DMS79 treated with DMSO at 0.1 percent for 48 hours (cell line): ENCODE measurements around the gene TM7SF2.

Experiments used
- DNase-seq: peaks from one replicate; lab custom pipeline; 2025; lab: John Stamatoyannopoulos, UW

Gene TM7SF2

DNA sequence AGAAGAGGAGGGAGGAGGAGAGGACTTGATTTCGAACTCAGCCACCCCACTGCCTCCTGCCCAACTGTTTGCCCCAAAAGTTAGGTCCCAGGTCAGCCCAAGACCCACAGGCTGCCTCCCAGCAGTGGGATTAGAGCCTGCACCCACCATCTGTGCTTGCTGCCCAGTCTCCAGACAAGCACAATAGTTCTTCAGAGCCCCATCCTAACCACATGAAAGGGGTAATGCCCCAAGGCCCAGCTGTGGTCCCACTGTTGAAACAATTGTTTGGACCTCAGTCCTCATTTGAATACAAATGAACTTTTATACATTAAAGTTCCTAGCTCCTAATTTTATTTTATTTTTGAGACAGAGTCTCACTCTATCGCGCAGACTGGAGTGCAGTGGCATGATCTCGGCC lies 21.0 kb upstream of the TM7SF2 start:
- DNase-seq: no peak

DNA sequence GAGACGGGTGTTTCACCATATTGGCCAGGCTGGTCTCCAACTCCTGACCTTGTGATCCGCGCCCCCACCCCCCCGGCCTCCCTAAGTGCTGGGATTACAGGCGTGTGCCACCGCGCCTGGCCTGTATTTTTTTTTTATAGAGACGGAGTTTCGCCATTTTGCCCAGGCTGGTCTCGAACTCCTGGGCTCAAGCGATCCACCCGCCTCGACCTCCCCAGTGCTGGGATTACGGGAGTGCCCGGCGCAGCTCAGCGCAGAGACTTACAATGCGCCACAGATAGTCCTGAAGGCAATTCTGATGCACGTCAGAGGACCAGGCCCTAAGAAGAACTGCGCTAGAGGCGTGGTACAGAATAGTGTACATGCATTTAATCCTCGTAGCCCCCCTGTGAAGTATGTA lies 16.2 kb upstream of the TM7SF2 start:
- DNase-seq: no peak

DNA sequence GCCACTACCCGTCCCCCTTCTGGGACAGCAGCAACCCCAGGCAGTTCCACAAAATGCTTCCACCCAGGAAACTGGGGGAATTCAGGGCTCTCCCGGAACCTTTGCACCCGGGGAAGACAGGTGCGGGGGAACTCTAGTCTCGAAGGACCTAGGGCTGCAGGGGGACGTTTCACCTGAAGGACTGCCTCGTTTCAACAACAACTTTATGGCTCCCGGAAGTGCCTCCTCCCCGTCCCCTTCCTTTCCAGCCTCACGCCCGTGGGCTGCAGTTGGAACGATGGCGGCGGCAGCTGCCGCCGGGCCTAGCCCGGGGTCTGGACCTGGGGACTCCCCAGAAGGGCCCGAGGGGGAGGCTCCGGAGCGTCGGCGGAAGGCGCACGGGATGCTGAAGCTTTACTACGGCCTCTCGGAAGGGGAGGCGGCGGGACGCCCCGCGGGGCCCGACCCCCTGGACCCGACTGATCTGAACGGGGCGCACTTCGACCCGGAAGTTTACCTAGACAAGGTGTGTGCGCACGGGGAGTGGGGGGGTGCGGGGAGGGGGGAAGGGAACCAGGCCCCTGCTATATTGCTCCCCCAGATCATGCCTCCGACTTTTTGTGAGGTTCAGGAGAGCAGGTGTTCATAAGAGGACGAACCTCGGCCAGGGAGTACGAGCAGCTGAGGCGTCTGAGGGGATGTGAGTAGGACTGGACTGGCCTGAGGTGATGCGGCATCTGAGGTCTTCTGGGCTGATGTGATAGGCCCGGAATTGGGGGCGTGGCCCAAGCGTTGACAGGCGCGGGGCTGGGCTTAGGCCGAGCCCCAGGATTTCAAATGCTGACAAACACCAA lies 15.5 kb upstream of the TM7SF2 start, which contains the start of gene VPS51:
TSS of gene VPS51 (plus strand) at position 241 of the 833 bp plus-strand sequence. CDS start at position 278, 37 bp downstream.
- peak; percentile 83 for DNase-seq

DNA sequence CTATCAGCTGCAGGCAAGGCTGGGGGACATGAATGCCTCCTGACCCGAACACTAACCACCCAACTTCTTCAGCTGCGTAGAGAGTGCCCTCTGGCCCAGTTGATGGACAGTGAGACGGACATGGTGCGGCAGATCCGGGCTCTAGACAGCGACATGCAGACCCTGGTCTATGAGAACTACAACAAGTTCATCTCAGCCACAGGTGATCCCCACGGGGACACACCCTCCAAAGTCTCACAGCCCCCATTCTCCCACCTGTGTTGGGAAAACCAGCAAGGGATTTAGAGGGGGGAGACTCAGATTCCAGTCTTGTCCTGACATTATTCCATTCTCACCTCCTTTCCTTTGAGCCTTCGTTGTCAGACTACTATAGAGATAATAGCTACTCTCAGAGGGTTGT lies 14.7 kb upstream of the TM7SF2 start:
- no peak for DNase-seq

DNA sequence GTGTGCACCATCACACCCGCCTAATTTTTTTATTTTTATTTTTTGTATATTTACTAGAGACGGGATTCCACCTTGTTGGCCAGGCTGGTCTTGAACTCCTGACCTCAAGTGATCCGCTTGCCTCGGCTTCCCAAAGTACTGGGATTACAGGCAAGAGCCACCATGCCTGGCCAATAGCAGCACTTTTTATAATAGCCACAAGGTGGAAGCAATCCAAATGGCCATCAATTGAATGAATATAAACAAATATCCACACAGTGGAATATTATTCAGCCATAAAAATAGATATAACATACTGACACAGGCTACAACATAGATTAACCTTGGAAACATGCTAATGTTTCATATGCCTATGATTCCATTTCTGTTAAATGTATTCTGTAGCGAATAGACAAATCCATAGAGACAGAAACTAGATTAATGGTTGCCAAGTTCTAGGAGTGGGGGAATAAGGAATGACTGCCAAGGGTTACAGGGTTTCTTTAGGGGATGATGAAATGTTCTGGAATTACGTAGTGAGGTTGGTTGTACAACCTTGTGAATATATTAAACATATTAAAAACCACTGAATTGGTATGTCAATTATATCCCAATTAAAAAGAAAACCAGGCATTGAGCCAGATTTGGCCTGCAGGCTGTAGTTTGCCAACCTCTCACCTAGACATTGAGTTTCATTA lies 10.9 kb upstream of the TM7SF2 start:
- DNase-seq: no peak

DNA sequence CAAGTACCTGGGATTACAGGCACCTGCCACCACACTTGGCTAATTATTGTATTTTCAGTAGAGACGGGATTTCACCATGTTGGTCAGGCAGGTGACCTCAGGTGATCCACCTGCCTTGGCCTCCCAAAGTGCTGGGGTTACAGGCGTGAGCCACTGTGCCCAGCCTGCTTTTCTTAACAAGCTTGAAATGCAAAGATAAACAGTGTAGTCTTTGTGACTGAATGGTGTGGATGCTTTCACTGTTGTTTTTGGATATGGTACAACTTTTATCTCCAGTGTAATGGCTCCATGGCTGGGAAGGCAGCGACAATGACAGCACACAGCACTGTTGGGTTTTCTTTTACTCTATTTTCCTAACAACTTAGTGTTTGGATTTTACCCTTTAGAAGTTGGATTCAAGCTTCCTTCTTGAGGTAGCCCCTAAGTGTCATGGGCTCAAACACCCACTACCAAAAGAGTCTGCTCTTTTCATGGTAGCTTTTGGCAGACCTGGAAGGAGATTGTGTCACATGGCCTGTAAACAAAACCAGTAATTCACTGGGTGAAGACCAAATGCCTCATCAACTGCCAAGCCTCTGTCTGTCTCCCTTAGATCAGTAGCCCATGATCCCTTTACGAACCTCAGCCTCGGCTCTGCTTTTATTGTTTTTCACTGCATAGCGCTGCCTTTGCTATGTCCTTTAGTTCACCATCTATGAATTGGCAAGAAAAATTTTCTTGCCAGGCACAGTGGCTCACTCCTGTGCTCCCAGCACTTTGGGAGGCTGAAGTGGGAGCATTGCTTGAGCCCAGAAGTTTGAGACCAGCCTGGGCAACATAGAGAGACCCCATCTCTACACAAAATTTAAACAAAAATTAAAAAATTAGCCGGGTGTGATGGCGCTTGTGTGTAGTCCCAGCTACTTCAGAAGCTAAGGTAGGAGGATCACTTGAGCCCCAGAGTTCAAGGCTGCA lies 9.3 kb upstream of the TM7SF2 start:
- DNase-seq: no peak

DNA sequence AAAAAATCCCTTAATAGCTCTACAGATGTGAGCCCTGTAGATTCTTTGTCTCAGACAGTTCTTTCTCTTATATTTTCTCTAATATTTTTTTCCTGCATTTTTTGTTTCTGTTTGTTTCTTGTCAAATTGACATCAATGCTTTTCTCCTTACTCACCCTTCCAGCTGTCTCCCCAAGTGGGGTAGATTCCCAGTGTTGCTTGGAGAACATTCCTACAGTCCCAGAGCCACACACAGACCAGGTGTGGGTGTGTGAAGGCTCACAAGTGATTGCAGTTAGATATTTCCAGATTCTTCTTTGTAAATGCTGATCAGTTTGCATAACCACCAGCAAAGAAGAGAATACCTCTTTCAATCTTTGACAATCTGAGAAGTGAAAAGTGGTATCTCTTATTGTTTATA lies 8.2 kb upstream of the TM7SF2 start:
- no peak for DNase-seq

DNA sequence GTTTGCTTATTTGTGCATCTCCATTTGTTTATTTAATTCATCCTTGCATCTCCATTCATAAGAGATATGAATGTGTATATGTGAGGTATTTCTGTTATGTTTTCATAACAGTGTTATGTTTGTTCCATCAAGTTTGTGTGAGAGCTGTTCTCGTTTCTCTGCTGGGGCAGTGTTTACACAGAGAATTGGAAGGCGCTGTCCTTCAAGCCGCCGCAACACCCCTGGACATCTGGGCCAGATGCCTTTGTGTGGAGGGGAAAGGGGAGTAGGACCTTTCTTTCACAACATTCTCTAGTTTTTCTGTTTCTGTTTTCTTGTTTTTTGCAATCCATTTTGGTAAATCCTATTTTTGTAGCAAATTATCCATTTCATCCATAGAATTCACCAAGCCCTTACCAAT lies 7.0 kb upstream of the TM7SF2 start:
- DNase-seq: no peak

DNA sequence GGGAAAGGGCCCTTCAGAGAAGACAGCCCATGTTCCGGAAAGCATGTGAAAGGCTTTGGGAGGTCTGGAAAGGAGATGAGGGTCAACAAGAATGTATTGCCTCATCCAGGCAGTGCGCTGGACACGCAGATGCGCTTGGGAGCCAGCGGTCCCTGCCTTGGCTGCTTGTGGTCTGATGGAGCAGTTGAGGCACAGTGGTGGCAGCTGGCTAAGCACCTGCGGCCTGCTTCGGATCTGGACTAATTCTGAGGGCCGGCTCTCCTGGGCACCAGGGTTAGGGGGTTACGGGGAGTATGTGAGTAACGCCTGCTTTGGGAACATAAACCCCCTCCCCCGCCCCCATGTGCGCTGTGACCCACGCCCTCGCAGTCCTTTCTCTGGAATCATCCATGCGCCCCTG lies 4.6 kb upstream of the TM7SF2 start:
- DNase-seq: no peak

DNA sequence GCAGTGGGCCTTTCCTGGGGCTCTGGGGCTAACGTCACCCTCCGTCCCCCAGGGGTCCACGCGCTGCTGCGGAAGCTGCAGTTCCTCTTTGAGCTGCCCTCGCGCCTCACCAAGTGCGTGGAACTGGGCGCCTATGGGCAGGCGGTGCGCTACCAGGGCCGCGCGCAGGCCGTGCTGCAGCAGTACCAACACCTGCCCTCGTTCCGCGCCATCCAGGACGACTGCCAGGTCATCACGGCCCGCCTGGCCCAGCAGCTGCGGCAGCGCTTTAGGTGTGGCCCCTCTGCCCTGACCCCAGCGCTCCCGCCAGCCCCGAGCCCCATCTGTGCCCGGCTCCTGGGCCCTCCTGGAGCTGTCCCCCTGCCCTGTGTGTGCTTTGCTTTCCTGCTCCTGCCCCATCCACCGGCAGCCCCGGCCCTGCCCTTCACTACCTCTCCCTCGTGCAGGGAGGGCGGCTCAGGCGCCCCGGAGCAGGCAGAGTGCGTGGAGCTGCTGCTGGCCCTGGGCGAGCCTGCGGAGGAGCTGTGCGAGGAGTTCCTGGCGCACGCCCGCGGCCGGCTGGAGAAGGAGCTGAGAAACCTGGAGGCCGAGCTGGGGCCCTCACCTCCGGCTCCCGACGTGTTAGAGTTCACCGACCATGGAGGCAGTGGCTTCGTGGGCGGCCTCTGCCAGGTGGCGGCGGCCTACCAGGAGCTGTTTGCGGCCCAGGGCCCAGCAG lies 3.8 kb upstream of the TM7SF2 start:
- no peak for DNase-seq

DNA sequence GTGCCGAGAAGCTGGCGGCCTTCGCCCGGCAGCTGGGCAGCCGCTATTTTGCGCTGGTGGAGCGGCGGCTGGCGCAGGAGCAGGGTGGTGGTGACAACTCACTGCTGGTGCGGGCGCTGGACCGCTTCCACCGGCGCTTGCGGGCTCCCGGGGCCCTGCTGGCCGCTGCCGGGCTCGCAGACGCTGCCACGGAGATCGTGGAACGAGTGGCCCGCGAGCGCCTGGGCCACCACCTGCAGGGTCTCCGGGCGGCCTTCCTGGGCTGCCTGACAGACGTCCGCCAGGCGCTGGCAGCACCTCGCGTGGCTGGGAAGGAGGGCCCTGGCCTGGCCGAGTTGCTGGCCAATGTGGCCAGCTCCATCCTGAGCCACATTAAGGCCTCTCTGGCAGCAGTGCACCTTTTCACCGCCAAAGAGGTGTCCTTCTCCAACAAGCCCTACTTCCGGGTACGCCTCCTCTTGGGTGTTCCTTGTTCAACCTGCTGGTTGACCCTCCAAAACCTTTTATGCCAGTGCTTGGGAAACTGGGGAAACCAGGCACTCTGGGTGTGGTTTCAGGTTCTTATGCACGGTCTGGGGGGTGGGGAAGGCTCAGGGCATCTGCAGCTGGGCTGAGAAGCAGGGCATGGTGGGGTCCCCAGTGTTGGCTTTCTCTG lies 3.1 kb upstream of the TM7SF2 start:
- DNase-seq: no peak

DNA sequence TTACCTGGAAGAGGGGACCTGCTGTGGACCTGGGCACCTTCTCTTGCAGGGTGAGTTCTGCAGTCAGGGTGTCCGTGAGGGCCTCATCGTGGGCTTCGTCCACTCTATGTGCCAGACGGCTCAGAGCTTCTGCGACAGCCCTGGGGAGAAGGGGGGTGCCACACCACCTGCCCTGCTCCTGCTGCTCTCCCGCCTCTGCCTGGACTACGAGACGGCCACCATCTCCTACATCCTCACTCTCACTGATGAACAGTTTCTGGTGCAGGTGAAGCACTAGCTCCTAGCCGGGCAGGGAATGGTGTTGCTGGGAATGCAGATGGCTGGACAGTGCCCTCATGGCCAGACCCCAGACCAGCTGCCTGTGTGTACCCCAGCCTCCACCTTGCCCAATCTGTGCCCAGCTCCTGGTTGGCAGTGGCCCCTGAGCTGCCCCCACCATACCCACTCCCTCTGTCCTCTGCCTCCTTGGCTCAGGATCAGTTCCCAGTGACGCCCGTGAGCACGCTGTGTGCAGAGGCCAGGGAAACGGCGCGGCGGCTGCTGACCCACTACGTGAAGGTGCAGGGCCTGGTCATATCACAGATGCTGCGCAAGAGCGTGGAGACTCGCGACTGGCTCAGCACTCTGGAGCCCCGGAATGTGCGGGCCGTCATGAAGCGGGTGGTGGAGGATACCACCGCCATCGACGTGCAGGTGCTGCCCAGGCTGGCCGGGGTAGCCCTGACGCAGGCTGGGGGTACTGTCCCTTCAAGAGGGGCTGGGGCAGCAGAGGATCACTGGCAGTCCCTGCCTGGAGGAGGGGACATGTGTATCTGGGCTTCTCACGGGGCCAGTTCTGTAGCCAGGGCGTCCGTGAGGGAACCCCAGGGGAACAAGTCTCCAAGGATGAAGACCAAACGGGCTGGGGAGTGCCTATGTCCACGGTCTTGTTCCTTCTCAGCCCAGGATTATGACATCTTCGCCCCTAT lies 2.2 kb upstream of the TM7SF2 start:
- no peak for DNase-seq

DNA sequence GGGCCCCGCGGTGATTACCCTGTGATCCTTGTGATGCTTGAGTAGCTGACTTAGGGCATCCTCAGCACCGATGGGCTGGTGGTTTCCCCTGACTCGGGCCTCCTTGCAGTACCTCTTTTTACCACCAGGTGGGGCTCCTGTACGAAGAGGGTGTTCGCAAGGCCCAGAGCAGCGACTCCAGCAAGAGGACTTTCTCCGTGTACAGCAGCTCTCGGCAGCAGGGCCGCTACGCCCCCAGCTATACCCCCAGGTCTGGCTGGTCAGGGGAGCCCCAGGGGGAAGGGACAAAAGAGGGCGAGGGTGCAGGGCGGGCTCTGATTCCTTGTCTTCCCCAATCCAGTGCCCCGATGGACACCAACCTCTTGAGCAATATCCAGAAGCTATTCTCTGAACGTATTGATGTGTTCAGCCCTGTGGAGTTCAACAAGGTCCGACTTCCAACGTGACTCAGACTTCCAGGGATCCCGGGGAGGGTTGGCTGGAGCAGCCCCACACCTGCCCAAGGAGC lies 1.3 kb upstream of the TM7SF2 start:
- peak; percentile 83 for DNase-seq

DNA sequence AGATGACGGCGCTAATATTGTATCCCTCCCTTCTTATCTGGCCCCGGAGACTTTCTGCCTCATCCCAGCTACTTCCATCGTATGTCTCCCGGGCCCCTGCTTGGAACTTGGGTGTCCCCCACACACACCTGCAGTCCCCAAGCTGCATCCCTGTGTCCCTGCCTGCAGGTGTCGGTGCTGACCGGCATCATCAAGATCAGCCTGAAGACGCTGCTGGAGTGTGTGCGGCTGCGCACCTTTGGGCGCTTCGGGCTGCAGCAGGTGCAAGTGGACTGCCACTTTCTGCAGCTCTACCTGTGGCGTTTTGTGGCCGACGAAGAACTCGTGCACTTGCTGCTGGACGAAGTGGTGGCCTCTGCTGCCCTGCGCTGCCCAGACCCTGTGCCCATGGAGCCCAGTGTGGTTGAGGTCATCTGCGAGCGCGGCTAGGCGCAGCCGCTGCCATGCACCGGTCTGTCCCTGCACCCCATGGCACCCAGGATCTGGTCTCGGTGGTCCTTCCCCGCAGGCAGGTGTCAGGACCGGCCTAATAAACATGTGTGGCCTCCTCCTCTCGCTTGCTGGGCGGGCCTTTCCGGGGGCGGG lies 421 bp upstream of the TM7SF2 start:
- no peak for DNase-seq

DNA sequence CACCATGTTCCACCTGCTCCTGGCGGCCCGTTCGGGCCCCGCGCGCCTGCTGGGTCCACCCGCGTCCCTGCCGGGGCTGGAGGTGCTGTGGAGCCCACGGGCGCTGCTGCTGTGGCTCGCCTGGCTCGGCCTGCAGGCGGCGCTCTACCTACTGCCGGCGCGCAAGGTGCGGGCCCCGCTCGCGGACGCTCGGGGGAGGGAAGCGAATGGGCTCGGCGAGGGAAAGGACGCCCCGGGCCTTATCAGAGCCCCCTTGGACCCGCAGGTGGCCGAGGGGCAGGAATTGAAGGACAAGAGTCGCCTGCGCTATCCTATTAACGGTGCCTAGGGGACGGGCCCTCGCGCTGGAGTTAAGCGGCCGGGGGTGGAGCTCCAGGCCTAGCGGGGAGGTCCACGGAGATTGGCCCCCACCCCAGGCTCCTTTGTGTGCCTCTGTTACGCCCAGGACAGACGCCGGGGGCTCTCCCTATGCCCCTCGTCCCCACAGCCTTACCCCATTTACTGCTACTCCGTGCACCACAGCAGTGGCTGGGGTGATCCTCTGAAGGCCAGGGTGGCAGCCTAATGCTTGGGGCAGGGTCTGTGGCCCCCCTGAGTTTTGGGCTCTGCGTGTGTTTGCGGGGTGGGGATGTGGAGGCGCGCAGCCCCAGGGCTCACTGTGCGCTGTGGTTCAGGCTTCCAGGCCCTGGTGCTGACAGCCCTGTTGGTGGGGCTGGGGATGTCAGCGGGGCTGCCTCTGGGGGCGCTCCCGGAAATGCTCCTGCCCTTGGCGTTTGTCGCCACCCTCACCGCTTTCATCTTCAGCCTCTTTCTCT lies 1.1 kb downstream of the TM7SF2 start:
- peak; percentile 48 for DNase-seq

DNA sequence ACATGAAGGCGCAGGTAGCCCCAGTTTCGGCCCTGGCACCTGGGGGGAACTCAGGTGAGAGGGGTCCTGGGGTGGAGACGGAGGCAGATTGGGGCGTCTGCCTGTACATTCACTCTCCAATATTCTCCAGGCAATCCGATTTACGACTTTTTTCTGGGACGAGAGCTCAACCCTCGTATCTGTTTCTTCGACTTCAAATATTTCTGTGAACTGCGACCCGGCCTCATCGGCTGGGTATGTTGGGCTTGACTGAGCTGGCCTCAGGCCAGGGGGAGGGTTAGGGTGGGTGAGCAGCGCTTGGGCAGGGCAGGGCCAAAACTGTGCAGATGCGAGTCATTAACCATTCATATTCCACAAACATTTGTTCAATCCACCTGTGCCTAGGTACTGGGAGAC lies 1.7 kb downstream of the TM7SF2 start:
- peak; percentile 48 for DNase-seq

DNA sequence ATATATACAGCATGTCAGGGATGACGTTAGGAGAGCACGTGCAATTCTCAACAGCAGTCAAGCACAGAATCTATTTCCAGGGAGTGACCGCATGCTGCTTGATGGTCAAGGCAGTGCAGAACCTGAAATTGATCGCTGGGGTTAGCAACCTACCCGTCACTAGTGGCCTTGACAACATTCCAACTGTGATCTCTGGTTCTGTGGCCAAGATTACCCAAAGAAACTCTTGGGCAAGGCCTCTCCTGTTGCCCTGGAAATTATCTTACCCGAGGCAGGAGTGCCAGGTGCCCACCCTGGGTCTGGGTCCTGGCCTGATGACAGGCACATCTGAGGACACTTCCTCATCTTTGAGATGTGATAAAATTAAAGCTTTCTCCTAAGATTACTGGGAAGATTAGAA lies 2.2 kb downstream of the TM7SF2 start:
- DNase-seq: no peak

DNA sequence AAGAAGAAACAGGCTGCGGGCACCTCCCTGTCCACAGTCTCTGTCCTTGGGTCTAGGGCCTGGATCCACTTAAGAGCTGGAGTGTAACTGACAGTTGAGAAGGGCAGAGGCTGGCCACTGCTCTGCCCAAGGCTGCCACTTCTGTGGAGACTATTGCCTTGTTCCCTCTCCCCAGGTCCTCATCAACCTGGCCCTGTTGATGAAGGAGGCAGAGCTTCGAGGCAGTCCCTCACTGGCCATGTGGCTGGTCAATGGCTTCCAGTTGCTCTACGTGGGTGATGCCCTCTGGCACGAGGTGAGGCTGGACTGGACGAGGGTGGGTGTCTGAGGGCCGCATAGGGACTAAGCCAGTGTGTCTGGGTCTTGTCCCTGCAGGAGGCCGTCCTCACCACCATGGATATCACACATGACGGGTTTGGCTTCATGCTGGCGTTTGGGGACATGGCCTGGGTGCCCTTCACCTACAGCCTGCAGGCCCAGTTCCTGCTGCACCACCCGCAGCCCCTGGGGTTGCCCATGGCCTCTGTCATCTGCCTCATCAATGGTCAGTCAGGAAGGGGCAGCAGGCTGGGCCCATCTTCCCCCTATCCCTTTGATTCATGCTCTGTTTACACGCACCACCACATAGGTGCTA lies 3.0 kb downstream of the TM7SF2 start:
- no peak for DNase-seq
